MCF 10A (cell line): ENCODE measurements around the gene AMOTL2. TPM values are rescaled to one million over a fixed set of nuclear protein-coding genes. Genes with fewer than 3 reads are reported as not detected.

Experiments
- microRNA-seq: library from miRNA; unstranded; fragments of <30 nt; microRNA quantifications from one replicate; pipeline ENCODE4 v1.2.0, GENCODE V29; 2022
- total RNA-seq: library from RNA; stranded (reverse); gene quantifications from 2 replicates; pipeline ENCODE4 v1.2.3, GENCODE V29; 2022

Gene AMOTL2
- total RNA-seq, 1 experiment from 2014 or later = 137 TPM

Small RNA genes within 50 kb of the gene (microRNA-seq; reads per million reads assigned to microRNA genes)
- 1.5 reads per million, percentile 5 among the genes with 10 or more reads in this experiment for gene MIR6827

Other genes starting within 250 kb of the AMOTL2 start
- 76.1 and 79.8 TPM in 2 replicates for gene RYK, start 123.6 kb downstream of the AMOTL2 start, total RNA-seq
- gene ANAPC13, start 111.5 kb upstream of the AMOTL2 start, total RNA-seq = 61.5 and 78.4 TPM in 2 replicates
- 37.0 and 40.0 TPM in 2 replicates for gene CEP63, start 111.6 kb upstream of the AMOTL2 start, total RNA-seq